ENCODE measurements around the gene TMEM234.

TMEM234 gene

GRCh38 chr1:32257227-32257508 is 35.0 kb upstream of the TMEM234 start:
- no peak overlapping the region for H3K4me3 ChIP-seq (ENCODE audit: low read depth, low read length)
- TF ChIP-seq MYC (IDR thresholded peaks at IDR 0.05; ENCODE audit: low read depth, low read length) (no peak), POLR2A (IDR thresholded peaks at IDR 0.05; ENCODE audit: extremely low read depth, insufficient read length) (no peak), CTCF (IDR thresholded peaks at IDR 0.05; ENCODE audit: low read depth, low read length) (no peak), MAX (IDR thresholded peaks at IDR 0.05; ENCODE audit: low read depth, low read length) (no peak)
- DNase-seq (ENCODE audit: low read depth), result no peak

GRCh38 chr1:32256473-32257226 is 34.5 kb upstream of the TMEM234 start:
- no peak overlapping the region for H3K4me3 ChIP-seq (ENCODE audit: low read depth, low read length)
- DNase-seq (ENCODE audit: low read depth), result no peak
- TF ChIP-seq POLR2A (IDR thresholded peaks at IDR 0.05; ENCODE audit: extremely low read depth, insufficient read length), result no peak
- no peak for TF ChIP-seq MYC (IDR thresholded peaks at IDR 0.05; ENCODE audit: low read depth, low read length)
- no peak for TF ChIP-seq MAX (IDR thresholded peaks at IDR 0.05; ENCODE audit: low read depth, low read length)
- no peak for TF ChIP-seq CTCF (IDR thresholded peaks at IDR 0.05; ENCODE audit: low read depth, low read length)

- TF ChIP-seq MAX (IDR thresholded peaks at IDR 0.05; ENCODE audit: low read depth, low read length) (no peak), CTCF (IDR thresholded peaks at IDR 0.05; ENCODE audit: low read depth, low read length) (no peak), POLR2A (IDR thresholded peaks at IDR 0.05; ENCODE audit: extremely low read depth, insufficient read length) (no peak), MYC (IDR thresholded peaks at IDR 0.05; ENCODE audit: low read depth, low read length) (no peak)
- no peak overlapping the region for H3K4me3 ChIP-seq (ENCODE audit: low read depth, low read length)
- DNase-seq (ENCODE audit: low read depth), result no peak
Measured at GRCh38 chr1:32255072-32256071, 33.2 kb upstream of the TMEM234 start.

GRCh38 chr1:32250893-32251716 is 29.0 kb upstream of the TMEM234 start, which contains the start of gene LCK:
LCK (plus strand) TSS chr1:32251265; CDS start chr1:32274330, 23,065 bp downstream.
- TF ChIP-seq CTCF (IDR thresholded peaks at IDR 0.05; ENCODE audit: low read depth, low read length) (no peak), MYC (IDR thresholded peaks at IDR 0.05; ENCODE audit: low read depth, low read length) (no peak), MAX (IDR thresholded peaks at IDR 0.05; ENCODE audit: low read depth, low read length) (no peak), POLR2A (IDR thresholded peaks at IDR 0.05; ENCODE audit: extremely low read depth, insufficient read length) (no peak)
- DNase-seq (ENCODE audit: low read depth), result no peak
- no peak within 1 kb of the TSS for H3K4me3 ChIP-seq (ENCODE audit: low read depth, low read length)

GRCh38 chr1:32249831-32250525 is 27.8 kb upstream of the TMEM234 start:
- no peak overlapping the region for H3K4me3 ChIP-seq (ENCODE audit: low read depth, low read length)
- no peak for DNase-seq (ENCODE audit: low read depth)
- no peak for TF ChIP-seq MAX (IDR thresholded peaks at IDR 0.05; ENCODE audit: low read depth, low read length)
